B cell (primary cell): ENCODE results near the gene TCN1. TPM values are rescaled to one million over a fixed set of nuclear protein-coding genes. Genes with fewer than 3 reads are reported as not detected.

Source experiments
- ATAC-seq: fragments of 200-7000 bp; cut with Tn5 transposase; one replicate; pipeline ENCODE4 v1.10.0; 2021; ENCODE audit warnings: low read depth, mild to moderate bottlenecking, moderate number of reproducible peaks, moderate library complexity
- CTCF ChIA-PET: fragments of 350-600 bp; sonication (Branson Sonifier 250); formaldehyde crosslinking; loops from one replicate; lab custom pipeline; 2021; ENCODE audit warnings: antibody characterized with exemption, inconsistent platforms; lab: Charles Lee
- POLR2A ChIA-PET: fragments of 350-600 bp; sonication (Branson Sonifier 250); formaldehyde crosslinking; loops from one replicate; lab custom pipeline; 2021; ENCODE audit warnings: antibody characterized with exemption; lab: Charles Lee
- DNase-seq: peaks from one replicate; pipeline ENCODE4 v3.0.0; 2013
- H2AFZ ChIP-seq: 2 replicates; pipeline ENCODE4 v1.6.1; 2012; ENCODE audit warnings: mild to moderate bottlenecking, low read depth, low read length; ENCODE audit not compliant: insufficient read depth, poor library complexity, severe bottlenecking
- H3K27ac ChIP-seq, 2 donors: 1 replicate in 1 of 2; 2 replicates in 1 of 2; pipeline ENCODE4 v1.5.1; 2012 to 2013; ENCODE audit warnings: low read length in 2 of 2, mild to moderate bottlenecking in 2 of 2, moderate library complexity in 1 of 2
- H3K27me3 ChIP-seq, 4 experiments: fragments of 200-600 bp in 1 of 4; sonication (generic) in 1 of 4; replicated peaks in 1 of 4; 1 replicate in 2 of 4; 2 replicates in 2 of 4; pipeline versions ENCODE4 v1.6.1 to v1.7.0; 2013 to 2016; ENCODE audit warnings: low read length in 3 of 4, mild to moderate bottlenecking in 2 of 4, mixed read lengths in 1 of 4, moderate library complexity in 1 of 4; ENCODE audit not compliant: insufficient read depth in 4 of 4, control insufficient read depth in 3 of 4; ENCODE audit errors: control extremely low read depth in 1 of 4
- H3K36me3 ChIP-seq, 2 experiments: replicated peaks in 1 of 2; 1 replicate in 1 of 2; 2 replicates in 1 of 2; pipeline versions ENCODE4 v1.6.1 to v1.7.1; 2013; ENCODE audit warnings: low read length in 1 of 2; ENCODE audit not compliant: insufficient read depth in 2 of 2, control insufficient read depth in 1 of 2; ENCODE audit errors: control extremely low read depth in 1 of 2, extremely low read depth in 1 of 2
- H3K4me1 ChIP-seq, 2 donors: fragments of 200-600 bp in 1 of 2; sonication (generic) in 1 of 2; 1 replicate in 1 of 2; 2 replicates in 1 of 2; pipeline versions ENCODE4 v1.5.1 to v1.6.1; 2013 to 2017; ENCODE audit warnings: low read length in 2 of 2; ENCODE audit not compliant: control insufficient read depth in 2 of 2, insufficient read depth in 2 of 2
- H3K4me2 ChIP-seq: replicated peaks from 2 replicates; pipeline ENCODE3; 2012; ENCODE audit warnings: mild to moderate bottlenecking, low read depth, low read length; ENCODE audit not compliant: poor library complexity, severe bottlenecking
- H3K4me3 ChIP-seq, 5 experiments: fragments of 200-600 bp in 1 of 5; sonication (generic) in 1 of 5; 1 replicate in 3 of 5; 2 replicates in 2 of 5; pipeline versions ENCODE4 v1.5.1 to v1.7.0; 2011 to 2016; ENCODE audit warnings: low read length in 4 of 5, mild to moderate bottlenecking in 4 of 5, low read depth in 2 of 5, control low read depth in 1 of 5, moderate library complexity in 1 of 5; ENCODE audit not compliant: insufficient read depth in 1 of 5; ENCODE audit errors: control extremely low read depth in 1 of 5, extremely low read depth in 1 of 5
- H3K79me2 ChIP-seq: fragments of 200-600 bp; sonication (generic); one replicate; pipeline ENCODE4 v1.6.0; 2016; ENCODE audit warnings: low read length; ENCODE audit not compliant: control insufficient read depth, insufficient read depth
- H3K9ac ChIP-seq: fragments of 200-600 bp; sonication (generic); 2 replicates; pipeline ENCODE4 v1.6.1; 2017; ENCODE audit warnings: mild to moderate bottlenecking, low read length, moderate library complexity
- H3K9me3 ChIP-seq, 3 donors: one replicate each; pipeline versions ENCODE4 v1.6.1 to v1.7.1; 2013; ENCODE audit warnings: low read length in 2 of 3; ENCODE audit not compliant: control insufficient read depth in 2 of 3, insufficient read depth in 1 of 3; ENCODE audit errors: control extremely low read depth in 1 of 3
- H4K20me1 ChIP-seq: 2 replicates; pipeline ENCODE4 v1.6.0; 2012; ENCODE audit warnings: mild to moderate bottlenecking, low read length; ENCODE audit not compliant: insufficient read depth, control insufficient read depth, poor library complexity, severe bottlenecking
- H3K27ac Mint-ChIP-seq: one replicate; pipeline ENCODE4 v1.8.0; 2021; ENCODE audit warnings: mixed read lengths
- H3K27me3 Mint-ChIP-seq: one replicate; pipeline ENCODE4 v1.8.0; 2021; ENCODE audit warnings: mixed read lengths
- H3K4me1 Mint-ChIP-seq: one replicate; pipeline ENCODE4 v1.8.0; 2021; ENCODE audit warnings: mixed read lengths
- H3K4me3 Mint-ChIP-seq: one replicate; pipeline ENCODE4 v1.8.0; 2021; ENCODE audit warnings: mixed read lengths
- H3K9me3 Mint-ChIP-seq: one replicate; pipeline ENCODE4 v1.8.0; 2022; ENCODE audit warnings: mixed read lengths; ENCODE audit not compliant: insufficient read depth
- EZH2 ChIP-seq: IDR thresholded peaks from 2 replicates; pipeline ENCODE4 v1.6.1; 2012; ENCODE audit warnings: borderline replicate concordance, low read depth, mild to moderate bottlenecking, moderate library complexity, low read length; ENCODE audit not compliant: insufficient read depth, poor library complexity, severe bottlenecking
- WGBS: methylation state at CpG from one replicate; pipeline ENCODE4 v1.1.5; 2013; ENCODE audit warnings: missing lambda C conversion rate; ENCODE audit not compliant: insufficient coverage; 5-methylcytosine and 5-hydroxymethylcytosine counted together
- intact Hi-C: fragments of 100-400 bp; cut with micrococcal nuclease; formaldehyde crosslinking; loops from one replicate; pipeline ENCODE4 v1.10.0; 2022
- polyA plus RNA-seq: library from polyadenylated mRNA; depleted of rRNA; stranded (reverse); fragments of >200 nt; gene quantifications from 2 replicates; pipeline ENCODE4 v1.2.3, GENCODE V29; 2012
- total RNA-seq, 2 donors: library from RNA; stranded (reverse); fragments of 120-200 nt in 1 of 2; gene quantifications; 1 replicate in 1 of 2; 2 replicates in 1 of 2; pipeline versions ENCODE4 v1.2.3 to v1.2.4, GENCODE V29; 2013 to 2022
- TF ChIP-seq, protein P1 (sequence below): fragments of 200-600 bp; IDR thresholded peaks from one replicate; pipeline ENCODE4 v1.8.0; 2022; ENCODE audit warnings: antibody characterized with exemption, mild to moderate bottlenecking

TCN1 gene
- total and polyA plus RNA-seq, 2 donors (not counting 1 experiment from before 2014, with no cell fraction given): 0.15 TPM; not detected in 1

DNA sequence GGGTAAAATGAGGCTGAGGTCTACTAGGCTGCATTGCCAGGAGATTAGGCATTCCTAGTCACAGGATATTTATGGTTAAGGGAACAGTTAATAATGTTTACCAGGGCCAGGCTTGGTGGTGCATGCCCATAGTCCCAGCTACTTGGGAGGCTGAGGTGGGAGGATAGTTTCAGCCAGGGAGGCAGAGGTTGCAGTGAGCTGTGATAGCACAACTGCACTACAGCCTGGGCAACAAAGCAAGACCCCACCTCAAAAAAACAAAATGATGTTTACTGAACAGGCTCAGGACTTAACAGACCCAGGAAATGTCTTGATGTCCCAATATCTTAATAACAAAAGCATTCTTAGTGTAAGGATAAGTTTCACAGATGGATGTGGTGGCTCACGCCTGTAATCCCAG lies 52.9 kb downstream of the TCN1 start:
- no peak overlapping the region for H3K27ac ChIP-seq
- no peak overlapping the region for H2AFZ ChIP-seq

DNA sequence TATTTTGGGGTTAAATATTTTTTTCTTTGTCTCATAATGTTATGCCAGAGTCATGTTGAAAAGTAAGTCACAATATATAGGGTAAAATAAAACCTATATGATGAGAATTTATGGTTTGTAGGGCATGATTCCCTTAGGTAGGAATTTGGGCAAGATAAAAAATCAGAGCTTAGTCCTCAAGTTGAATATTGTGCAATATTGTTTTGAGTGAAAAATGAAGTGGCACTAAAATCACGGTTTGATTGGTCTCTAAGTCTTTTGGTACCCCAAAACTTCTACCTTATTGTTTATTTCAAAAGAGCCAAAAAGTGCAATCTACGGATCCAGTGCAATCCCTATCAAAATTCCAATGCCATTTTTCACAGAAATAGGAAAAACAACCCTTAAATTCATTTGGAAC lies 54.1 kb downstream of the TCN1 start:
- no peak for ATAC-seq
- H3K27me3 ChIP-seq: no peaks in the 10 kb centered on the region
- intact Hi-C loops: loop anchor here (5.0 kb wide), 3 partner anchors 40 to 260 kb away; partner anchors contain the start of gene PATL1

More for the DNA sequence above, 52.9 kb downstream of the TCN1 start:
- H3K36me3 ChIP-seq: no peaks in the 10 kb centered on the region
- peaks cover 3% of the 10 kb centered on the region for H3K79me2 ChIP-seq
- H3K9me3 ChIP-seq: peaks cover 0 to 6% (median 0%) of the 10 kb centered on the region in 3 donors
- H3K27me3 ChIP-seq: no peaks in the 10 kb centered on the region
- H3K4me3 Mint-ChIP-seq: no peak overlapping the region
- no peak overlapping the region for H3K9ac ChIP-seq
- WGBS: 100% methylated on average over 1 of the region's 1 CpG
- no peaks in the 10 kb centered on the region for H4K20me1 ChIP-seq
- H3K27me3 Mint-ChIP-seq: peaks cover 7% of the 10 kb centered on the region
- H3K4me3 ChIP-seq: no peak overlapping the region
- TF ChIP-seq, protein P1, sequence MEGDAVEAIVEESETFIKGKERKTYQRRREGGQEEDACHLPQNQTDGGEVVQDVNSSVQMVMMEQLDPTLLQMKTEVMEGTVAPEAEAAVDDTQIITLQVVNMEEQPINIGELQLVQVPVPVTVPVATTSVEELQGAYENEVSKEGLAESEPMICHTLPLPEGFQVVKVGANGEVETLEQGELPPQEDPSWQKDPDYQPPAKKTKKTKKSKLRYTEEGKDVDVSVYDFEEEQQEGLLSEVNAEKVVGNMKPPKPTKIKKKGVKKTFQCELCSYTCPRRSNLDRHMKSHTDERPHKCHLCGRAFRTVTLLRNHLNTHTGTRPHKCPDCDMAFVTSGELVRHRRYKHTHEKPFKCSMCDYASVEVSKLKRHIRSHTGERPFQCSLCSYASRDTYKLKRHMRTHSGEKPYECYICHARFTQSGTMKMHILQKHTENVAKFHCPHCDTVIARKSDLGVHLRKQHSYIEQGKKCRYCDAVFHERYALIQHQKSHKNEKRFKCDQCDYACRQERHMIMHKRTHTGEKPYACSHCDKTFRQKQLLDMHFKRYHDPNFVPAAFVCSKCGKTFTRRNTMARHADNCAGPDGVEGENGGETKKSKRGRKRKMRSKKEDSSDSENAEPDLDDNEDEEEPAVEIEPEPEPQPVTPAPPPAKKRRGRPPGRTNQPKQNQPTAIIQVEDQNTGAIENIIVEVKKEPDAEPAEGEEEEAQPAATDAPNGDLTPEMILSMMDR: no peak
- TF ChIP-seq EZH2: no peak
- CTCF ChIA-PET: no interaction called here
- intact Hi-C loops: loop anchor here (5.0 kb wide), 3 partner anchors 41 to 261 kb away; partner anchors contain the start of gene PATL1
- ATAC-seq (no peak), DNase-seq (no peak)
- POLR2A ChIA-PET: interaction anchor here (0.7 kb wide), 1 partner anchor 201 kb away, joined by 5 read pairs; no protein-coding TSS in a partner anchor
- peaks cover 14 to 18% of the 10 kb centered on the region in 2 donors for H3K4me1 ChIP-seq
- H3K4me1 Mint-ChIP-seq: peaks cover 25% of the 10 kb centered on the region
- no peak overlapping the region for H3K4me2 ChIP-seq
- no peaks in the 10 kb centered on the region for H3K9me3 Mint-ChIP-seq
- H3K27ac Mint-ChIP-seq: no peak overlapping the region

More for the DNA sequence above, 54.1 kb downstream of the TCN1 start:
- peaks cover 0 to 6% (median 0%) of the 10 kb centered on the region in 3 donors for H3K9me3 ChIP-seq
- Mint-ChIP-seq H3K4me1 (peaks cover 23% of the 10 kb centered on the region), H3K27me3 (peaks cover 7% of the 10 kb centered on the region), H3K4me3 (no peak overlapping the region), H3K27ac (no peak overlapping the region), H3K9me3 (no peaks in the 10 kb centered on the region)
- no peak overlapping the region for H3K4me3 ChIP-seq
- POLR2A ChIA-PET: no interaction called here
- peaks cover 3% of the 10 kb centered on the region for H3K79me2 ChIP-seq
- DNase-seq: no peak
- CTCF ChIA-PET: interaction anchor here (6.0 kb wide), 1 partner anchor 58 kb away, joined by 66 read pairs; the partner anchor contains the start of gene STX3
- no peak overlapping the region for H2AFZ ChIP-seq
- no peak overlapping the region for H3K9ac ChIP-seq
- H3K27ac ChIP-seq: no peak overlapping the region
- 100% methylated on average over 1 of the region's 2 CpGs for WGBS
- H3K4me2 ChIP-seq: no peak overlapping the region
- H3K4me1 ChIP-seq: peaks cover 14 to 18% of the 10 kb centered on the region in 2 donors
- no peak for TF ChIP-seq EZH2
- TF ChIP-seq, protein P1: no peak
- H4K20me1 ChIP-seq: no peaks in the 10 kb centered on the region
- H3K36me3 ChIP-seq: peaks cover 0 to 6% of the 10 kb centered on the region in 2 experiments
